A673 (cell line): ENCODE results near the gene FIGNL1. TPM values are rescaled to one million over a fixed set of nuclear protein-coding genes. Genes with fewer than 3 reads are reported as not detected.

ENCODE experiments used
- BruUV-seq: library from RNA; stranded (reverse); fragments of 400-500 nt; replicated peaks from 2 replicates; lab custom pipeline; 2021; lab: Mats Ljungman, UMichigan
- CTCF ChIA-PET: fragments of 300-600 bp; sonication (Branson Sonifier 250); formaldehyde crosslinking; loops from one replicate; lab custom pipeline; 2022; ENCODE audit warnings: antibody characterized with exemption; lab: Charles Lee
- POLR2A ChIA-PET: fragments of 300-600 bp; sonication (Branson Sonifier 250); formaldehyde crosslinking; loops from one replicate; lab custom pipeline; 2022; ENCODE audit warnings: antibody characterized with exemption; ENCODE audit not compliant: low non-redundant PET; lab: Charles Lee
- DNase-seq: peaks from one replicate; pipeline ENCODE4 v3.0.0-alpha.2; 2015; ENCODE audit warnings: low spot score
- H3K27ac ChIP-seq: fragments of 200-600 bp; sonication (generic); 2 replicates; pipeline ENCODE4 v1.5.1; 2016; ENCODE audit warnings: mixed run types, low read depth, mild to moderate bottlenecking, mixed read lengths, antibody characterized with exemption, low read length; ENCODE audit not compliant: poor library complexity, severe bottlenecking
- H3K27me3 ChIP-seq: fragments of 200-600 bp; sonication (generic); replicated peaks from 2 replicates; pipeline ENCODE4 v1.6.1; 2017; ENCODE audit warnings: mixed run types, low read depth, mild to moderate bottlenecking, mixed read lengths, antibody characterized with exemption, low read length; ENCODE audit not compliant: insufficient read depth, poor library complexity
- H3K36me3 ChIP-seq: fragments of 200-600 bp; sonication (generic); 2 replicates; pipeline ENCODE4 v1.6.1; 2016; ENCODE audit warnings: mixed run types, mild to moderate bottlenecking, mixed read lengths, antibody characterized with exemption, low read length; ENCODE audit not compliant: insufficient read depth, poor library complexity, severe bottlenecking
- H3K4me1 ChIP-seq: fragments of 200-600 bp; sonication (generic); 2 replicates; pipeline ENCODE4 v1.6.1; 2017; ENCODE audit warnings: mixed run types, mild to moderate bottlenecking, mixed read lengths, antibody characterized with exemption, low read length; ENCODE audit not compliant: insufficient read depth, poor library complexity, severe bottlenecking
- H3K4me3 ChIP-seq: fragments of 200-600 bp; sonication (generic); 2 replicates; pipeline ENCODE4 v1.5.1; 2016; ENCODE audit warnings: low read depth, mixed run types, mild to moderate bottlenecking, mixed read lengths, low read length; ENCODE audit not compliant: poor library complexity, severe bottlenecking
- H3K9me3 ChIP-seq: fragments of 200-600 bp; sonication (generic); 2 replicates; pipeline ENCODE4 v1.6.1; 2016; ENCODE audit warnings: mixed run types, low read depth, mild to moderate bottlenecking, mixed read lengths, antibody characterized with exemption, low read length; ENCODE audit not compliant: poor library complexity, severe bottlenecking
- CTCF ChIP-seq: fragments of 300-800, 200-600 bp; sonication (generic); conservative IDR thresholded peaks from 2 replicates; pipeline ENCODE4 v1.5.1; 2017; ENCODE audit warnings: low read depth, mild to moderate bottlenecking, antibody characterized with exemption, low read length, moderate library complexity, mixed read lengths
- EZH2 ChIP-seq: fragments of 200-600 bp; sonication (generic); IDR thresholded peaks from 2 replicates; pipeline ENCODE4 v1.6.1; 2017; ENCODE audit warnings: borderline replicate concordance, low read depth, mild to moderate bottlenecking, mixed read lengths, antibody characterized with exemption, low read length; ENCODE audit not compliant: poor library complexity, severe bottlenecking
- intact Hi-C: fragments of 100-400 bp; cut with micrococcal nuclease; formaldehyde crosslinking; loops from one replicate; pipeline ENCODE4 v1.10.0; 2022; ENCODE audit not compliant: unreplicated experiment
- total RNA-seq: library from RNA; stranded (reverse); gene quantifications from 2 replicates; pipeline ENCODE4 v1.2.3, GENCODE V29; 2021

Gene FIGNL1
- total RNA-seq, 1 experiment from 2014 or later: 41.3 TPM

- no peaks in the 10 kb centered on the region for H3K27me3 ChIP-seq
- CTCF ChIA-PET: no interaction called here
- H3K27ac ChIP-seq: no peak overlapping the region
- intact Hi-C loops: no loop called here
- H3K9me3 ChIP-seq: no peaks in the 10 kb centered on the region
- no peak overlapping the region for H3K4me3 ChIP-seq
- H3K36me3 ChIP-seq: no peaks in the 10 kb centered on the region
- no peaks in the 10 kb centered on the region for H3K4me1 ChIP-seq
- POLR2A ChIA-PET: no interaction called here
- no TSS peak for BruUV-seq
- no peak for DNase-seq
- TF ChIP-seq CTCF: no peak
- TF ChIP-seq EZH2: no peak
Measured at GRCh38 chr7:50423860-50424259, 26.3 kb downstream of the FIGNL1 start.

GRCh38 chr7:50422858-50423257, 27.3 kb downstream of the FIGNL1 start:
- intact Hi-C loops: no loop called here
- CTCF ChIA-PET: no interaction called here
- no peak for DNase-seq
- TF ChIP-seq EZH2: no peak
- no peak for TF ChIP-seq CTCF
- no peaks in the 10 kb centered on the region for H3K36me3 ChIP-seq
- H3K4me3 ChIP-seq: no peak overlapping the region
- H3K9me3 ChIP-seq: no peaks in the 10 kb centered on the region
- H3K27ac ChIP-seq: no peak overlapping the region
- no peaks in the 10 kb centered on the region for H3K4me1 ChIP-seq
- POLR2A ChIA-PET: no interaction called here
- BruUV-seq: no TSS peak
- no peaks in the 10 kb centered on the region for H3K27me3 ChIP-seq

- Histone ChIP-seq H3K27me3 (no peaks in the 10 kb centered on the region), H3K4me1 (no peaks in the 10 kb centered on the region), H3K36me3 (no peaks in the 10 kb centered on the region), H3K4me3 (no peak overlapping the region), H3K9me3 (no peaks in the 10 kb centered on the region), H3K27ac (no peak overlapping the region)
- CTCF ChIA-PET: no interaction called here
- no TSS peak for BruUV-seq
- no peak for DNase-seq
- POLR2A ChIA-PET: interaction anchor here (0.7 kb wide), 1 partner anchor 75 kb away, joined by 3 read pairs; no protein-coding TSS in a partner anchor
- no peak for TF ChIP-seq EZH2
- TF ChIP-seq CTCF: no peak
- intact Hi-C loops: no loop called here
Measured at GRCh38 chr7:50421043-50421442, 29.1 kb downstream of the FIGNL1 start.
